ENCODE measurements around the gene LRRC74B.
"Not testable (repeated sequence)": the region's sequence is repeated elsewhere in the genome, so short reads cannot be mapped to it uniquely, and the experiment has no call there.

LRRC74B gene

DNA sequence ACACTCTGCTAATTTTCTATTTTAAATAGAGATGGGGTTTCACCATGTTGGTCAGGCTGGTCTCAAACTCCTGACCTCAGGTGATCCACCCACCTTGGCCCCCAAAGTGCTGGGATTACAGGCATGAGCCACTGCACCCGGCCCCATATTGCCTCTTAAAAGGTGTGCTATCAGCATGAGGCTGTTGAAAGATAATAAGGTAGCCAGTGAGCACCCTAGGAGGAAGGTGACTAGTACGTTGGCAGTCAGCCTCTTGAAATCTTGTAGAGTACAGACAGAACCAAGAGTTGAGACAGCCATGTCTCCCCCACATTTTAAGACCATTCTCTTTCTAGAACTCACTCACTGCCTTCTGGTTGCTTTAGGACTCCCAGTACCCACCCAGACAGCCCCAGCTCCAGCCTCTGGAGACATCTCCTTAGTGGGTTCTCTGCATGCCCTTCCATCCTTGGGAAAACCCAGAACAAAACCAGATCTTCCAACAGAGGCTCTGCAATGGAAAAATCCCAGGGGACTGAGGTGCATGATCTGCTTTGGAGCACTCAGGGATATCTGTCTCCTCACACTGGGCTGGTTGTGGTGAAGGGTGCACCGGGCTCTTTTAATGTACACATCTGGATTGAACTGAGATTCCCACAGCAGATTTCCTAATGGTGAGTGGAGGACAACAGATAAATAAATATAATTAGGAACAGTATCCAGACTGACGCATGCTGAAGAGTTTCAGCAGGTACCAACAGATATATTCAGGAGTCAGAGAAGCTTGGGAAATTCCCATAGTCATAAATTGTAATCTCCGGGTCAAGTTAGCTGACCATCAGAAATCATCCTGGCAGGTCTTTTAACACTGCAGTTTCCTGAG is 49.4 kb downstream of the LRRC74B start:
- no peaks in the 10 kb centered on the region for H3K9me3 ChIP-seq (replicated peaks; ENCODE audit: low read length)
- H3K36me3 ChIP-seq (ENCODE audit: insufficient read depth, low read length): no peaks in the 10 kb centered on the region
- no peak overlapping the region for H3K4me3 ChIP-seq (ENCODE audit: low read length)
- H3K9ac ChIP-seq (ENCODE audit: low read depth, low read length): no peak overlapping the region
- H3K4me1 ChIP-seq (ENCODE audit: control insufficient read depth, insufficient read depth, low read length): no peaks in the 10 kb centered on the region
- H3K4me2 ChIP-seq (ENCODE audit: low read length): no peak overlapping the region
- peaks cover 15% of the 10 kb centered on the region for H3K27me3 ChIP-seq (ENCODE audit: control insufficient read depth, insufficient read depth, low read length)

- Histone ChIP-seq H3K27me3 (ENCODE audit: control insufficient read depth, insufficient read depth, low read length) (peaks cover 15% of the 10 kb centered on the region), H3K9me3 (replicated peaks; ENCODE audit: low read length) (no peaks in the 10 kb centered on the region), H3K4me3 (ENCODE audit: low read length) (no peak overlapping the region), H3K9ac (ENCODE audit: low read depth, low read length) (no peak overlapping the region), H3K36me3 (ENCODE audit: insufficient read depth, low read length) (no peaks in the 10 kb centered on the region), H3K4me1 (ENCODE audit: control insufficient read depth, insufficient read depth, low read length) (peaks cover 4% of the 10 kb centered on the region), H3K4me2 (ENCODE audit: low read length) (no peak overlapping the region)
Observed at GRCh38 chr22:21095773-21096107, 50.0 kb downstream of the LRRC74B start.

DNA sequence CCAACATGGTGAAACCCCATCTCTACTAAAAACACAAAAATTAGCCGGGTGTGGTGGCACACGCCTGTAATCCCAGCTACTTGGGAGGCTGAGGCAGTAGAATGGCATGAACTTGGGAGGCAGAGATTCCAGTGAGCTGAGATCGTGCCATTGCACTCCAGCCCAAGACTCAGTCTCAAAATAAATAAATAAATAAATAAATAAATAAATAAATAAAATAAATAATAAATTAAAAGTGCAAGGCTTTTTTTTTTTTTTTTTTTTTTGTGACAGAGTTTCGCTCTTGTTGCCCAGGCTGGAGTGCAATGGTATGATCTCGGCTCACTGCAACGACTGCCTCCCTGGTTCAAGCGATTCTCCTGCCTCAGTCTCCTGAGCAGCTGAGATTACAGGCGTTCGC is 51.1 kb downstream of the LRRC74B start:
- Histone ChIP-seq H3K27me3 (ENCODE audit: control insufficient read depth, insufficient read depth, low read length) (peaks cover 15% of the 10 kb centered on the region), H3K4me1 (ENCODE audit: control insufficient read depth, insufficient read depth, low read length) (peaks cover 13% of the 10 kb centered on the region)
- H3K4me3 ChIP-seq (ENCODE audit: low read length); H3K4me2 ChIP-seq (ENCODE audit: low read length); H3K9me3 ChIP-seq (replicated peaks; ENCODE audit: low read length); H3K9ac ChIP-seq (ENCODE audit: low read depth, low read length); H3K36me3 ChIP-seq (ENCODE audit: insufficient read depth, low read length): not testable (repeated sequence)

- H3K9me3 ChIP-seq (replicated peaks; ENCODE audit: low read length): no peaks in the 10 kb centered on the region
- no peak overlapping the region for H3K4me3 ChIP-seq (ENCODE audit: low read length)
- no peaks in the 10 kb centered on the region for H3K36me3 ChIP-seq (ENCODE audit: insufficient read depth, low read length)
- H3K9ac ChIP-seq (ENCODE audit: low read depth, low read length): no peak overlapping the region
- H3K4me2 ChIP-seq (ENCODE audit: low read length): no peak overlapping the region
- H3K4me1 ChIP-seq (ENCODE audit: control insufficient read depth, insufficient read depth, low read length): peaks cover 25% of the 10 kb centered on the region
- H3K27me3 ChIP-seq (ENCODE audit: control insufficient read depth, insufficient read depth, low read length): peaks cover 15% of the 10 kb centered on the region
Observed at GRCh38 chr22:21098099-21098671, 52.4 kb downstream of the LRRC74B start.

- no peaks in the 10 kb centered on the region for H3K36me3 ChIP-seq (ENCODE audit: insufficient read depth, low read length)
- peaks cover 25% of the 10 kb centered on the region for H3K4me1 ChIP-seq (ENCODE audit: control insufficient read depth, insufficient read depth, low read length)
- peaks cover 15% of the 10 kb centered on the region for H3K27me3 ChIP-seq (ENCODE audit: control insufficient read depth, insufficient read depth, low read length)
- H3K4me3 ChIP-seq (ENCODE audit: low read length): no peak overlapping the region
- no peaks in the 10 kb centered on the region for H3K9me3 ChIP-seq (replicated peaks; ENCODE audit: low read length)
- H3K4me2 ChIP-seq (ENCODE audit: low read length): no peak overlapping the region
- H3K9ac ChIP-seq (ENCODE audit: low read depth, low read length): no peak overlapping the region
Observed at GRCh38 chr22:21099578-21099977, 53.8 kb downstream of the LRRC74B start.

DNA sequence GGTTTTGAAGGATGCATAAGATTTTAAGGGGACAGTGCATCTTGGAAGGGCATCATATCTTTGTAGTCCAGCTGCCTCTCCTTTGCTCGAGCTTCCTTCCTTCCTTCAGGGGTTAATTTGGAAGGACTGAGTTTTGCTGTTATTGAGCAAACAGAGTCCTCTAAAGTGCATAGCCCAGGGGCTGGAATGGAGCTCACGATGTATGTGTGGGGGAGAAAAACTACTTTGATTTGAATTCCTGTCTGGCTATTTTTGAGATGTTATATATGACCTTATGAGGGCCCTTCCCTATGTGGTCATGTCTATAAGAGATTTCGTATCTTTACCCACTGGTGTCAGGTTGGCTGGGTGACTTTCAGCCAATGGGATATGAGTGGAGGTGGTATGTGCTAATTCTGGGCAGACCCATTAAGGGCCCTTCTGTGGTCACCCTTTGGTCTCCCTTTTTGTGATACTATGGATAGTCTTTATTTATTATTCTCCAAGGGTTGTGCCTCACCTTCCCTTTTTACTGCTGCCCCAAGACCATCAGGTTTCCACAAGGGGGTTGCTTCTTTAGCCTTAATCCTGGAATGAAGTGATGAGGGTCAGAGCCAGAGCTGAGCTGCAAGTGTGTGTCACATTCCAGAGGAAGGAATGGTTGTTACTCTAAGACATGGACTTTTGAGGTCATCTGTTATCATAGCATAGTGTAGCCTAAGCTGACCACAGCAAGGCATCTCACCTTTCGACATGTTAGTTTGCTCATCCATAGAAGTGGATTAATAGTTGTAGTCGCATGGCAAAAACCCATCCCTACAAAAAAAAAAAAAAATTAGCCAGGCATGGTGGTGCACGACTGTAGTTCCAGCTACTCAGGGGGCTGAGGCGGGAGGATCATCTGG is 54.6 kb downstream of the LRRC74B start:
- no peak overlapping the region for H3K4me3 ChIP-seq (ENCODE audit: low read length)
- H3K9me3 ChIP-seq (replicated peaks; ENCODE audit: low read length): no peaks in the 10 kb centered on the region
- H3K9ac ChIP-seq (ENCODE audit: low read depth, low read length): no peak overlapping the region
- no peaks in the 10 kb centered on the region for H3K36me3 ChIP-seq (ENCODE audit: insufficient read depth, low read length)
- H3K4me1 ChIP-seq (ENCODE audit: control insufficient read depth, insufficient read depth, low read length): peaks cover 25% of the 10 kb centered on the region
- H3K4me2 ChIP-seq (ENCODE audit: low read length): no peak overlapping the region
- H3K27me3 ChIP-seq (ENCODE audit: control insufficient read depth, insufficient read depth, low read length): peaks cover 10% of the 10 kb centered on the region

DNA sequence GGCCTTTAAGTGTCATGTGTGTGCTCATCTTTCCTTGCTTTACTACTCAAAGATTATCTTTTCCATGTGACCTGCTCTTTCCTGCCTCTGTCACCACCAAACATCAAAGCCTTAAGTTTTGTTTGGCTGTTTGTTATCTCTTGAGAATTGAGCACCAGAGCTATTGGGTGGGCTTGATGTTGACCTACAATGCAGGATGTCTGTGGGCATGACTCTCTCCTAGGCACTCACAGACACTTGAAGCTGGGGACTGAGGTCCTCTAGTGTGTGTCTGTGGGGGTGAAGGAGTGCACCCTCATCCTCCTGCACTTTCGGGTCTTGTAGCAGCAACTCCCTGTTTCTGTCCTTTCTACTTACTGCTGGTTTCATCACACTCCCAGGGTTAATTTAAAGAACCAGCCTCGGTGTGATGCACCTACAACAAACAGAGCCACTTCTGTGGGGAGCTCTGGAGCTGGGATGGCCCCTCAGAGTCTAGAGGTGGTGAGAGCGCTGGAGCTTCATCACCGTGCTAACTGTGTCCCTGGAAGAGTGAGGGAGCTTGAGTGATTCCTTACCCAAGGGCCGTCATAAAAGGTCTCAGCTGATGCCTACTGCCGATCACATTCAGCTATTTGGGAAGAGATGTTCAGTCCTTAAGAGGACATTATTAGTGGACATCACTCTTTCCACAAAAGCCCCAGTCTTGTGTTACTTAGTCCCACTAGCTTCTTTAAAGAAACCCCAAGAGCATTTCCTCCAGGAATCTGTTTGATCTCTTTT is 56.3 kb downstream of the LRRC74B start:
- no peak overlapping the region for H3K4me3 ChIP-seq (ENCODE audit: low read length)
- peaks cover 25% of the 10 kb centered on the region for H3K4me1 ChIP-seq (ENCODE audit: control insufficient read depth, insufficient read depth, low read length)
- no peaks in the 10 kb centered on the region for H3K9me3 ChIP-seq (replicated peaks; ENCODE audit: low read length)
- no peak overlapping the region for H3K9ac ChIP-seq (ENCODE audit: low read depth, low read length)
- peak overlapping the region; percentile 16 for H3K4me2 ChIP-seq (ENCODE audit: low read length)
- H3K36me3 ChIP-seq (ENCODE audit: insufficient read depth, low read length): no peaks in the 10 kb centered on the region
- H3K27me3 ChIP-seq (ENCODE audit: control insufficient read depth, insufficient read depth, low read length): no peaks in the 10 kb centered on the region

- peak overlapping the region; percentile 64 for H3K4me2 ChIP-seq (ENCODE audit: low read length)
- no peak overlapping the region for H3K4me3 ChIP-seq (ENCODE audit: low read length)
- no peaks in the 10 kb centered on the region for H3K36me3 ChIP-seq (ENCODE audit: insufficient read depth, low read length)
- H3K27me3 ChIP-seq (ENCODE audit: control insufficient read depth, insufficient read depth, low read length): no peaks in the 10 kb centered on the region
- no peak overlapping the region for H3K9ac ChIP-seq (ENCODE audit: low read depth, low read length)
- H3K4me1 ChIP-seq (ENCODE audit: control insufficient read depth, insufficient read depth, low read length): peaks cover 25% of the 10 kb centered on the region
- no peaks in the 10 kb centered on the region for H3K9me3 ChIP-seq (replicated peaks; ENCODE audit: low read length)
Observed at GRCh38 chr22:21102659-21103267, 57.0 kb downstream of the LRRC74B start.

GRCh38 chr22:21103633-21104032 is 57.9 kb downstream of the LRRC74B start:
- Histone ChIP-seq H3K4me3 (ENCODE audit: low read length) (no peak overlapping the region), H3K4me1 (ENCODE audit: control insufficient read depth, insufficient read depth, low read length) (peaks cover 25% of the 10 kb centered on the region)

DNA sequence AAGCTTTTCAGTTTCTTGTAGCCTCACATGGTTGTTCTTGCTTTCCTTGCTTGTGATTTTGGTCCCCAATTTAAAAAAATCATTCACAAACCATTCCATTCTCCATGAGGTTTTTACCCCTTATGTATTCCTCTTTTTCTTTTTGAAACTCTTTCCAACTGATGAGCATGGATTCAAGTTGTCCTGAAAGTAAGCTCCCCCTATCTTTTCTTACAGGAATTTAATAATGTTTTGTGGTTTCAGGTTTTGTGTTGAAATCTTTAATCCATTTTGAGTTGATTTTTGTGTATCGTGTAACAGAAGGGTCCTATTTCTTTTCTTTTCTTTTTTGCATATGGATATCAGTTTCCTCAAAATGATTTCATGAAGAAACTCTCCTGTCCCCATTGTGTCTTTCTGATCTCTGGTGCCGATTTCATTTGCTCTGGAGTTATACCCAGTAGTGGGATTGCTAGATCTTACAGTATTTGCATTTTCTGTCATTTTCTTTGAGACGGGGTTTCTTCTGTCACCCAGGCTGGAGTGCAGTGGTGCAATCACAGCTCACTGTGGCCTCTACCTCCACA is 58.5 kb downstream of the LRRC74B start:
- Histone ChIP-seq H3K9ac (ENCODE audit: low read depth, low read length) (no peak overlapping the region), H3K36me3 (ENCODE audit: insufficient read depth, low read length) (no peaks in the 10 kb centered on the region), H3K4me3 (ENCODE audit: low read length) (no peak overlapping the region), H3K9me3 (replicated peaks; ENCODE audit: low read length) (no peaks in the 10 kb centered on the region), H3K27me3 (ENCODE audit: control insufficient read depth, insufficient read depth, low read length) (no peaks in the 10 kb centered on the region), H3K4me2 (ENCODE audit: low read length) (no peak overlapping the region), H3K4me1 (ENCODE audit: control insufficient read depth, insufficient read depth, low read length) (peaks cover 25% of the 10 kb centered on the region)

More at GRCh38 chr22:21103633-21104032, 57.9 kb downstream of the LRRC74B start:
- no peak overlapping the region for H3K4me2 ChIP-seq (ENCODE audit: low read length)
- no peaks in the 10 kb centered on the region for H3K36me3 ChIP-seq (ENCODE audit: insufficient read depth, low read length)
- no peaks in the 10 kb centered on the region for H3K27me3 ChIP-seq (ENCODE audit: control insufficient read depth, insufficient read depth, low read length)
- H3K9ac ChIP-seq (ENCODE audit: low read depth, low read length): no peak overlapping the region
- H3K9me3 ChIP-seq (replicated peaks; ENCODE audit: low read length): no peaks in the 10 kb centered on the region

Measured in skeletal muscle satellite cell (primary cell).